GM19043 (cell line): Measurements from ENCODE around the gene FAM107A.

Source experiments
- ATAC-seq: cut with Tn5 transposase; IDR thresholded peaks from one replicate; pipeline ENCODE4 v1.9.1; 2021; ENCODE audit warnings: low read depth; ENCODE audit not compliant: unreplicated experiment

The FAM107A gene

GRCh38 chr3:58520403-58521335 is 56.5 kb downstream of the FAM107A start:
- ATAC-seq: no peak

GRCh38 chr3:58519668-58520402 is 57.4 kb downstream of the FAM107A start:
- ATAC-seq: no peak

- no peak for ATAC-seq
These were observed 58.9 kb downstream of the FAM107A start for GRCh38 chr3:58518291-58518789.

GRCh38 chr3:58514405-58514804 is 62.8 kb downstream of the FAM107A start:
- ATAC-seq: no peak
